PFSK-1 (cell line): ENCODE measurements around the gene SLC39A3.

Experiments
- FOXP2 ChIP-seq: optimal IDR thresholded peaks from 2 replicates; pipeline ENCODE3; 2011; ENCODE audit warnings: borderline replicate concordance, control low read depth, inconsistent platforms; ENCODE audit not compliant: insufficient read depth; ENCODE audit errors: extremely low read length, extremely low read depth
- POLR2AphosphoS5 ChIP-seq: IDR thresholded peaks from 2 replicates; pipeline ENCODE4 v1.6.1; 2012; ENCODE audit warnings: low read depth, mild to moderate bottlenecking, control low read depth, low read length, moderate library complexity
- SIN3A ChIP-seq: IDR thresholded peaks from 2 replicates; pipeline ENCODE4 v1.6.1; 2012; ENCODE audit warnings: mild to moderate bottlenecking, low read length, moderate library complexity, borderline replicate concordance; ENCODE audit not compliant: insufficient read depth
- TAF1 ChIP-seq: IDR thresholded peaks from 2 replicates; pipeline ENCODE4 v1.6.1; 2012; ENCODE audit warnings: low read length, control low read depth, borderline replicate concordance; ENCODE audit not compliant: insufficient read depth
- TF ChIP-seq, protein P1 (sequence below), 2 experiments: IDR thresholded peaks; 2 replicates each; pipeline versions ENCODE4 v1.6.1 to v1.8.0; 2011 to 2012; ENCODE audit warnings: low read depth in 2 of 2, low read length in 2 of 2, control low read depth in 1 of 2, inconsistent platforms in 1 of 2, mild to moderate bottlenecking in 1 of 2, moderate library complexity in 1 of 2; ENCODE audit not compliant: insufficient read depth in 1 of 2

The SLC39A3 gene

DNA sequence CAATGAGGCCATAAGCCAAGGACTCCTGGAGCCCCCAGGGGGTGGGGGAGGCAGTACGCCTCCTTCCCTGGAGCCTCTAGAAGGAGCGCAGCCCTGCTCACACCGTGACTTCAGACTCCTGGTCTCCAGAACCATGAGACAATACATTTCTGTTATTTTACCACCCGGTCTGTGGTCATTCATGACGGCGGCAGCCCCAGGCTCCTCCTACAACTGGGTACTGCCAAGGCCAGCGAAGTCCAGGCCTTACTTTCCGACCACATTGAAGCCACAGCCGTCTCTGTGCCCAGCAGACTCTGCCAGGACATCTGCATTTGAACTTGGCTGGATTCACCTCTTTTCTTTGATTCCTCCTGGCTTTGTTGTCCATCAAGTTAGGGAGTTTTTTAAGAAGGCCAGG lies 47.9 kb downstream of the SLC39A3 start:
- no peak for TF ChIP-seq SIN3A
- no peak for TF ChIP-seq POLR2AphosphoS5
- no peak for TF ChIP-seq TAF1
- TF ChIP-seq FOXP2 = no peak
- TF ChIP-seq, protein P1, sequence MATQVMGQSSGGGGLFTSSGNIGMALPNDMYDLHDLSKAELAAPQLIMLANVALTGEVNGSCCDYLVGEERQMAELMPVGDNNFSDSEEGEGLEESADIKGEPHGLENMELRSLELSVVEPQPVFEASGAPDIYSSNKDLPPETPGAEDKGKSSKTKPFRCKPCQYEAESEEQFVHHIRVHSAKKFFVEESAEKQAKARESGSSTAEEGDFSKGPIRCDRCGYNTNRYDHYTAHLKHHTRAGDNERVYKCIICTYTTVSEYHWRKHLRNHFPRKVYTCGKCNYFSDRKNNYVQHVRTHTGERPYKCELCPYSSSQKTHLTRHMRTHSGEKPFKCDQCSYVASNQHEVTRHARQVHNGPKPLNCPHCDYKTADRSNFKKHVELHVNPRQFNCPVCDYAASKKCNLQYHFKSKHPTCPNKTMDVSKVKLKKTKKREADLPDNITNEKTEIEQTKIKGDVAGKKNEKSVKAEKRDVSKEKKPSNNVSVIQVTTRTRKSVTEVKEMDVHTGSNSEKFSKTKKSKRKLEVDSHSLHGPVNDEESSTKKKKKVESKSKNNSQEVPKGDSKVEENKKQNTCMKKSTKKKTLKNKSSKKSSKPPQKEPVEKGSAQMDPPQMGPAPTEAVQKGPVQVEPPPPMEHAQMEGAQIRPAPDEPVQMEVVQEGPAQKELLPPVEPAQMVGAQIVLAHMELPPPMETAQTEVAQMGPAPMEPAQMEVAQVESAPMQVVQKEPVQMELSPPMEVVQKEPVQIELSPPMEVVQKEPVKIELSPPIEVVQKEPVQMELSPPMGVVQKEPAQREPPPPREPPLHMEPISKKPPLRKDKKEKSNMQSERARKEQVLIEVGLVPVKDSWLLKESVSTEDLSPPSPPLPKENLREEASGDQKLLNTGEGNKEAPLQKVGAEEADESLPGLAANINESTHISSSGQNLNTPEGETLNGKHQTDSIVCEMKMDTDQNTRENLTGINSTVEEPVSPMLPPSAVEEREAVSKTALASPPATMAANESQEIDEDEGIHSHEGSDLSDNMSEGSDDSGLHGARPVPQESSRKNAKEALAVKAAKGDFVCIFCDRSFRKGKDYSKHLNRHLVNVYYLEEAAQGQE (IDR thresholded peaks at IDR 0.05; ENCODE audit: insufficient read depth in 1 of 2, low read depth in 2 of 2, low read length in 2 of 2) = no peak

DNA sequence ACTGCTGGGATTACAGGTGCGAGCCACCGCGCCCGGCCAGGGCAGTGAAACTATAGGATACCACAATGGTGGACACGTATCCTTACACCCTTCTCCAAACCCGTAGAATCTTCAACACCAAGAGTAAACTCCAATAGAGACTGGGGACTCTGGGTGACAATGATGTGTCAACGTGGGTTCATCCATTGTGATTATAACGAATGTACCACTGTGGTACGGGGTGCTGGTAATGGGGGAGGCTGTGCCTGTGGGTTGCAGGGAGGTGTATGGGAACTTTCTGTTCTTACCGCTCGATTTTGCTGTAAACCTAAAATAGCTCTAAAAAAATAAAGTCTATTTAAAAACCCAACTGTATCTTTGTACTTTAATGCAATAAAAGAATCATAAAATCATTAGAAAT lies 49.0 kb downstream of the SLC39A3 start:
- no peak for TF ChIP-seq SIN3A
- no peak for TF ChIP-seq TAF1
- TF ChIP-seq POLR2AphosphoS5 = no peak
- no peak for TF ChIP-seq FOXP2
- TF ChIP-seq, protein P1 (IDR thresholded peaks at IDR 0.05; ENCODE audit: insufficient read depth in 1 of 2, low read depth in 2 of 2, low read length in 2 of 2) = no peak

DNA sequence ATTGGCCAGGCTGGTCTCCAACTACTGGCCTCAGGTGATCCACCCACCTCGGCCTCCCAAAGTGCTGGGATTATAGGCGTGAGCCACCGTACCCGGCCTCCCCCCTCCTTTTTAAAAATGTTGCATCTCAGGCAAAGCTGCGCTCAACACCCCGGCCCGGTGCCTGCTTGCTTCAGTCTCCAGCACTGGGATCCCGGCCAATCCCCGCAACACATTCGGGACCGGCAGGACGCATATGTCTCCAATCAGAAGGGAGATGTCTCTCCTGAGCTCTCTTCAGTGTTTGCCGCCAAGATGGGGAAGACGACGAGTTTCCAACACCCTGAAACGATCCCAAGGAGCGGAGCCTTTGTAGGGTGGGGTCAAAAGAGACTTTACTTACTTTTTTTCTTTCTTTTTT lies 53.5 kb downstream of the SLC39A3 start:
- no peak for TF ChIP-seq TAF1
- no peak for TF ChIP-seq FOXP2
- no peak for TF ChIP-seq POLR2AphosphoS5
- TF ChIP-seq SIN3A = no peak
- TF ChIP-seq, protein P1 (IDR thresholded peaks at IDR 0.05; ENCODE audit: insufficient read depth in 1 of 2, low read depth in 2 of 2, low read length in 2 of 2) = no peak

DNA sequence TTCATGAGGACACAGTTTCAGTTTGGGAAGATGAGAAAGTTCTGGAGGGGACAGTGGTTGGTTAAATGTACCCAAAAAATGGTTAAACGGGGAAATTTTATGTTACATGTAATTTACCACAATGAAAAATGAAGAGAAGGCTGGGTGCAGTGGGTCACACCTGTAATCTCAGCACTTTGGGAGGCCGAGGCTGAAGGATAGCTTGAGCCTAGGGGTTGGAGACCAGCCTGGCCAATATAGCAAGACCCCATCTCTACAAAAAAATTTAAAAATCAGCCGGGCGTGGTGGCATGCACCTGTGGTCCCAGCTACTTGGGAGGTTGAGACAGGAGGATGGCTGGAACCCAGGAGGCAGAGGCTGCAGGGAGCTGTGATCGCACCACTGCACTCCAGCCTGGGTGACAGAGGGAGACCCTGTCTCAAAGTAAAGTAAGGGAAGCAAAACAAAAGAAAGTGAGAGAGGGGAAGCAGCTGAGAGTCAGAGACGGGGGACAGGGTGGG lies 54.6 kb downstream of the SLC39A3 start:
- TF ChIP-seq SIN3A = no peak
- no peak for TF ChIP-seq POLR2AphosphoS5
- TF ChIP-seq FOXP2 = no peak
- TF ChIP-seq TAF1 = no peak
- TF ChIP-seq, protein P1 (IDR thresholded peaks at IDR 0.05; ENCODE audit: insufficient read depth in 1 of 2, low read depth in 2 of 2, low read length in 2 of 2) = no peak

DNA sequence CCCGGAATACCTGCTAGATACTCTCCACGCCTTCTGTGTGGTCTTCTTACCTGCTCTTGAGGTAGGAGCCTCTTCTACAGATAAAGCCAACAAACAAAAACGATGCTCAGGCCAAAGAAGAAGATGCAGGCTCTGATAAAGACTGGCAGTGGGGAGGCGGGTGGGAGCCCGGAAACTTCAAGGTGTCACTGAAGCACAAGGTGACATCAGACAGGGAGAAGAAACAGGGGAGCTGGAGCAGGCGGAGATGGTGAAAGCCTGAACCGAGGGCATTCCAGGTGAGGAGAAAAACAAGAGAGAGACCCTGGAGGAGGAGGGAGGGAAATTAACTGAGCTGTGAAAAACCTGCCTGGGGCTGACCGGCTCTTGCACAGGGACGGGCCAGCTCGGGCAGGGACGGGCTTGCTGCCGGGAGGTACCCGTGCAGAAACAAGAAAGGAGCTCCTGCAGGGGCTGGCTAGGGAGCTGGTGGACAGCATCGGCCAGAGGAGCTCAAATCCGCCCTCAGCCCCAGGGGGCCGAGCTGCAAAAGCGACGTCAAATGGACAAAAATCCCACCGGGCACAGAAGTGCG lies 56.3 kb downstream of the SLC39A3 start:
- no peak for TF ChIP-seq TAF1
- no peak for TF ChIP-seq POLR2AphosphoS5
- TF ChIP-seq SIN3A = no peak
- TF ChIP-seq, protein P1 (IDR thresholded peaks at IDR 0.05; ENCODE audit: insufficient read depth in 1 of 2, low read depth in 2 of 2, low read length in 2 of 2) = no peak
- TF ChIP-seq FOXP2 = no peak
